Activated CD4-positive, alpha-beta T cell treated with anti-CD3 and anti-CD28 coated beads, Interleukin-2, amount 10 ng/mL, durations not matched to agents 7 days and 5 days (primary cell): ENCODE data around the gene SYNDIG1. TPM values are rescaled to one million over a fixed set of nuclear protein-coding genes. Genes with fewer than 3 reads are reported as not detected.

Experiments
- CTCF ChIA-PET: fragments of 350-600 bp; sonication (Branson Sonifier 250); formaldehyde crosslinking; loops from one replicate; lab custom pipeline; 2021; ENCODE audit warnings: antibody characterized with exemption; lab: Charles Lee
- POLR2A ChIA-PET: fragments of 350-600 bp; sonication (Branson Sonifier 250); formaldehyde crosslinking; loops from one replicate; lab custom pipeline; 2021; ENCODE audit warnings: antibody characterized with exemption; lab: Charles Lee
- DNase-seq: peaks from one replicate; pipeline ENCODE4 v3.0.0-alpha.2; 2020
- H3K27ac Mint-ChIP-seq: one replicate; pipeline ENCODE4 v1.8.0; 2021; ENCODE audit warnings: mild to moderate bottlenecking, moderate library complexity, mixed read lengths
- H3K27me3 Mint-ChIP-seq: one replicate; pipeline ENCODE4 v1.8.0; 2021; ENCODE audit warnings: mixed read lengths
- H3K36me3 Mint-ChIP-seq: one replicate; pipeline ENCODE4 v1.8.0; 2021; ENCODE audit warnings: low read depth, mixed read lengths
- H3K4me1 Mint-ChIP-seq: one replicate; pipeline ENCODE4 v1.8.0; 2021; ENCODE audit warnings: mixed read lengths
- H3K4me3 Mint-ChIP-seq: one replicate; pipeline ENCODE4 v1.8.0; 2021; ENCODE audit warnings: mild to moderate bottlenecking, moderate library complexity, mixed read lengths
- H3K9me3 Mint-ChIP-seq: one replicate; pipeline ENCODE4 v1.8.0; 2021; ENCODE audit warnings: mixed read lengths
- total RNA-seq, 2 experiments: library from RNA; stranded (reverse); gene quantifications; one replicate each; pipeline ENCODE4 v1.2.3, GENCODE V29; 2021

SYNDIG1 gene
- total RNA-seq, 2 experiments from 2014 or later: not detected

DNA sequence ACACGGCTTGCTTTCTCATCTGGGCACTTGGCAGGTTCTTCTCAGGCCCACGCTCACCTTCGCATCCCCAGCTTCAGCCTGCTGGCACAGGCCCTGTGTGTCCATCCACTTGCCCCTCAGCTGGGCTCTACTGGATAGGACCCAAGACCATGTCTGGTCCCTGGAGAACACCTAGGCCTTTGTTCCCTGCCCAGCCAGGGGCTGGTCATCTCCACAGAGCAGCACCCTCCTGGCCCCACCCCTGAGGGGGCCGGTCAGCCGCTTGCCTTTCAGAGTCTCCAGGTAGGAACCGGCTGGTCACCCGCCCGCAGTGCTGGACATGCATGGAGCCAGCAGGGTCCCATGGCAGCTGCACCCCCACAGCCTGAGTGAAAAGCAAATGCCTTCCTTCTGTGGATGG lies 191.2 kb downstream of the SYNDIG1 start:
- POLR2A ChIA-PET: no interaction called here
- H3K27me3 Mint-ChIP-seq: no peaks in the 10 kb centered on the region
- no peak for DNase-seq
- CTCF ChIA-PET: no interaction called here
- no peak overlapping the region for H3K27ac Mint-ChIP-seq
- H3K4me3 Mint-ChIP-seq: no peak overlapping the region
- H3K36me3 Mint-ChIP-seq: no peaks in the 10 kb centered on the region
- no peaks in the 10 kb centered on the region for H3K4me1 Mint-ChIP-seq
- H3K9me3 Mint-ChIP-seq: no peaks in the 10 kb centered on the region

DNA sequence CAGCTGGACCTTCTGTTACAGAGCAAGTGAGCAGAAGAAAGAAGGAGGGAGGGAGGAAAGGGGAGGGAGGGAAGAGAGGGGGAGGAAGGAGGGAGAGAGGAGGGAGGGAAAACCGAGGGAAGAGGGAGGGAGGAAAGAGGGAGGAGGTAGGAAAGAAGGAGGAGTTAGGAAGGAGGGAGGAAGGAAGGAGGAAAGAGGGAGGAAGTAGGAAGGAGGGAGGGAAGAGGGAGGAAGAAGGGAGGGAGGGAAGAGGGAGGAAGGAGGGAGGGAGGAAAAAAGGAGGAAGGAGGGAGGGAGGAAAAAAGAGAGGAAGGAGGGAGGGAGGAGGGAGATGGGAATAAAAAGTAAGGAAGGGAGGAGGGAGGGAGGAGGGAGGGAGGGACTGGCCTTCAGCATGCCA lies 191.8 kb downstream of the SYNDIG1 start:
- ChIA-PET POLR2A (no interaction called here), CTCF (no interaction called here)
- Mint-ChIP-seq H3K4me3 (no peak overlapping the region), H3K9me3 (no peaks in the 10 kb centered on the region), H3K36me3 (no peaks in the 10 kb centered on the region), H3K4me1 (no peaks in the 10 kb centered on the region), H3K27ac (no peak overlapping the region), H3K27me3 (no peaks in the 10 kb centered on the region)
- no peak for DNase-seq

DNA sequence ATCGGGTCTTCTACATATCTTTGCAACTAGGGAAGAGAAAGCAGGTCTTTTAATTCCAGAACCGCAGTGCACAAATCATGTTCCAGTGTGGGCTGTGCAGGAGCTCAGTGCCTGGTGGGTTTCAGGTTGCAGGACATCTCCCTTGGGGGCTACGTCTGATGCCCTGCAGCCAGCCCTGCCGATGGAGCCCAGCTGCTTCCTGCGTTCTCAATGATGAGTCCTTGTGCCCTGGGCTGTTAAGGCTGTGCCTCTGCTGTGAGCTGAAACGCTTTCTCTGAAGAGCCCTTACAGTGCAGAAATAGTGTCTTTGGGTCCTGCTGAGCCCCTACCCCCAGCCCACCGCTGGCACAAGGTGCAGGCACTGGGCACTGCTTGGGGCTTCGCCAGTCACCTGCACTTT lies 192.9 kb downstream of the SYNDIG1 start:
- no peak overlapping the region for H3K4me3 Mint-ChIP-seq
- no peaks in the 10 kb centered on the region for H3K27me3 Mint-ChIP-seq
- DNase-seq: no peak
- POLR2A ChIA-PET: no interaction called here
- CTCF ChIA-PET: no interaction called here
- no peaks in the 10 kb centered on the region for H3K4me1 Mint-ChIP-seq
- H3K36me3 Mint-ChIP-seq: no peaks in the 10 kb centered on the region
- H3K27ac Mint-ChIP-seq: no peak overlapping the region
- no peaks in the 10 kb centered on the region for H3K9me3 Mint-ChIP-seq

GRCh38 chr20:24662752-24663365 lies 193.4 kb downstream of the SYNDIG1 start:
- ChIA-PET CTCF (interaction anchor here (0.6 kb wide), 1 partner anchor 111 kb away, joined by 4 read pairs; no protein-coding TSS in a partner anchor), POLR2A (no interaction called here)
- Mint-ChIP-seq H3K27ac (no peak overlapping the region), H3K27me3 (no peaks in the 10 kb centered on the region), H3K36me3 (no peaks in the 10 kb centered on the region), H3K4me1 (no peaks in the 10 kb centered on the region), H3K9me3 (no peaks in the 10 kb centered on the region), H3K4me3 (no peak overlapping the region)
- DNase-seq: no peak

DNA sequence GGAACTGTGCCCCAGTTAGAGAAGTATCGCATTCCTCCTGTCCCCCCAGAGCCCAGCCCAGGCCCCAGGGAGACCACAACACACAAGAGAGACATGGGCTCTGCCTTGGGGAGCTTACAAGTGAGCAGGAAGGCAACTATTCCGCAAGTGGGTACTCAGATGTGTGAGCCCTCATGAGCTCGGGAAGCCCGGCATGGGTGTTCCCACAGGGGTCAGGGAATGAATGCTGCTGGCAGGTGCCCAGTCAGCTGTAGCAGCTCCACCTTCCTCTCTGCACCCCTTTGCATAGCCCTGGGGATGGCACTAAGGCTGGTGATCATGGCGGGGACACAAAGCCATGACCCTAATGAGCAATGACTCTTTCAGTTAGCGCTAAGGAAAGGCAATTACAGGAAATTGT lies 194.1 kb downstream of the SYNDIG1 start:
- no peak overlapping the region for H3K4me3 Mint-ChIP-seq
- ChIA-PET POLR2A (interaction anchor here (0.6 kb wide), 2 partner anchors 292 to 901 kb away, joined by 3 to 4 read pairs; no protein-coding TSS in a partner anchor), CTCF (no interaction called here)
- H3K27ac Mint-ChIP-seq: no peak overlapping the region
- no peak for DNase-seq
- H3K9me3 Mint-ChIP-seq: no peaks in the 10 kb centered on the region
- H3K27me3 Mint-ChIP-seq: no peaks in the 10 kb centered on the region
- no peaks in the 10 kb centered on the region for H3K4me1 Mint-ChIP-seq
- H3K36me3 Mint-ChIP-seq: no peaks in the 10 kb centered on the region

GRCh38 chr20:24664266-24664986 lies 195.0 kb downstream of the SYNDIG1 start:
- DNase-seq: no peak
- H3K27ac Mint-ChIP-seq: no peak overlapping the region
- H3K36me3 Mint-ChIP-seq: no peaks in the 10 kb centered on the region
- ChIA-PET CTCF (no interaction called here), POLR2A (interaction anchor here (0.6 kb wide), 1 partner anchor 52 kb away, joined by 3 read pairs; no protein-coding TSS in a partner anchor)
- no peaks in the 10 kb centered on the region for H3K4me1 Mint-ChIP-seq
- H3K4me3 Mint-ChIP-seq: no peak overlapping the region
- H3K27me3 Mint-ChIP-seq: no peaks in the 10 kb centered on the region
- no peaks in the 10 kb centered on the region for H3K9me3 Mint-ChIP-seq

DNA sequence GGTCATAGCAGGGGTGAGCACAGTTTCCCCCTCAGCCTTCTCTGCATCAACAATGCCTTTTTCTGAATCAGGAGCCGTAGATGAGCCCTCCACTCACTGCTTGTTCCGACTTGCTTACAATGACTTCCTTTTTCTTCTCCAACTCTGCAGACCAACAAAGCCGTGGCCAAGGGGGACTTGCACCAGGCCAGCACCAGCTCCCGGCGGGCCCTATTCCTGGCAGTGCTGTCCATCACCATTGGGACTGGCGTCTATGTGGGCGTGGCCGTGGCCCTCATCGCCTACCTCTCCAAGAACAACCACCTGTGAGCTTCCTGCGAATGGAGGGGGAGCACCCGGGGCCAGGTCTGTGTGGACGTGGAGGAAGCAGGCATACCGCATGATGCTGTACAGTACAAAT lies 195.8 kb downstream of the SYNDIG1 start:
- Mint-ChIP-seq H3K4me3 (no peak overlapping the region), H3K4me1 (no peaks in the 10 kb centered on the region), H3K36me3 (no peaks in the 10 kb centered on the region), H3K9me3 (no peaks in the 10 kb centered on the region), H3K27me3 (no peaks in the 10 kb centered on the region), H3K27ac (no peak overlapping the region)
- CTCF ChIA-PET: no interaction called here
- no peak for DNase-seq
- POLR2A ChIA-PET: no interaction called here

GRCh38 chr20:24665741-24666191 lies 196.3 kb downstream of the SYNDIG1 start:
- CTCF ChIA-PET: interaction anchor here (1.2 kb wide), 1 partner anchor 10 kb away, joined by 5 read pairs; no protein-coding TSS in a partner anchor
- no peaks in the 10 kb centered on the region for H3K27me3 Mint-ChIP-seq

GRCh38 chr20:24667689-24668383 lies 198.4 kb downstream of the SYNDIG1 start:
- Mint-ChIP-seq H3K27ac (no peak overlapping the region), H3K27me3 (no peaks in the 10 kb centered on the region)

More at GRCh38 chr20:24665741-24666191, 196.3 kb downstream of the SYNDIG1 start:
- Mint-ChIP-seq H3K4me1 (no peaks in the 10 kb centered on the region), H3K36me3 (no peaks in the 10 kb centered on the region), H3K27ac (no peak overlapping the region), H3K9me3 (no peaks in the 10 kb centered on the region), H3K4me3 (no peak overlapping the region)
- DNase-seq: no peak
- POLR2A ChIA-PET: no interaction called here

GRCh38 chr20:24668384-24668702 lies 198.9 kb downstream of the SYNDIG1 start:
- ChIA-PET CTCF (no interaction called here), POLR2A (interaction anchor here (0.7 kb wide), 1 partner anchor 17 kb away, joined by 3 read pairs; no protein-coding TSS in a partner anchor)
- Mint-ChIP-seq H3K36me3 (no peaks in the 10 kb centered on the region), H3K9me3 (no peaks in the 10 kb centered on the region), H3K27me3 (no peaks in the 10 kb centered on the region), H3K27ac (no peak overlapping the region), H3K4me3 (no peak overlapping the region), H3K4me1 (no peaks in the 10 kb centered on the region)
- no peak for DNase-seq

More at GRCh38 chr20:24667689-24668383, 198.4 kb downstream of the SYNDIG1 start:
- CTCF ChIA-PET: no interaction called here
- Mint-ChIP-seq H3K36me3 (no peaks in the 10 kb centered on the region), H3K9me3 (no peaks in the 10 kb centered on the region), H3K4me3 (no peak overlapping the region), H3K4me1 (no peaks in the 10 kb centered on the region)
- DNase-seq: no peak
- POLR2A ChIA-PET: interaction anchor here (0.7 kb wide), 1 partner anchor 18 kb away, joined by 3 read pairs; no protein-coding TSS in a partner anchor

GRCh38 chr20:24668791-24669190 lies 199.4 kb downstream of the SYNDIG1 start:
- no peak overlapping the region for H3K27ac Mint-ChIP-seq
- H3K9me3 Mint-ChIP-seq: no peaks in the 10 kb centered on the region
- CTCF ChIA-PET: no interaction called here
- no peaks in the 10 kb centered on the region for H3K27me3 Mint-ChIP-seq
- H3K36me3 Mint-ChIP-seq: no peaks in the 10 kb centered on the region
- no peak overlapping the region for H3K4me3 Mint-ChIP-seq
- POLR2A ChIA-PET: interaction anchor here (0.7 kb wide), 1 partner anchor 17 kb away, joined by 3 read pairs; no protein-coding TSS in a partner anchor
- DNase-seq: no peak
- H3K4me1 Mint-ChIP-seq: no peaks in the 10 kb centered on the region

- Mint-ChIP-seq H3K9me3 (no peaks in the 10 kb centered on the region), H3K4me1 (no peaks in the 10 kb centered on the region), H3K27me3 (no peaks in the 10 kb centered on the region), H3K4me3 (no peak overlapping the region), H3K36me3 (no peaks in the 10 kb centered on the region), H3K27ac (no peak overlapping the region)
- POLR2A ChIA-PET: no interaction called here
- no peak for DNase-seq
- CTCF ChIA-PET: no interaction called here
Observed at GRCh38 chr20:24669701-24670100, 200.3 kb downstream of the SYNDIG1 start.

DNA sequence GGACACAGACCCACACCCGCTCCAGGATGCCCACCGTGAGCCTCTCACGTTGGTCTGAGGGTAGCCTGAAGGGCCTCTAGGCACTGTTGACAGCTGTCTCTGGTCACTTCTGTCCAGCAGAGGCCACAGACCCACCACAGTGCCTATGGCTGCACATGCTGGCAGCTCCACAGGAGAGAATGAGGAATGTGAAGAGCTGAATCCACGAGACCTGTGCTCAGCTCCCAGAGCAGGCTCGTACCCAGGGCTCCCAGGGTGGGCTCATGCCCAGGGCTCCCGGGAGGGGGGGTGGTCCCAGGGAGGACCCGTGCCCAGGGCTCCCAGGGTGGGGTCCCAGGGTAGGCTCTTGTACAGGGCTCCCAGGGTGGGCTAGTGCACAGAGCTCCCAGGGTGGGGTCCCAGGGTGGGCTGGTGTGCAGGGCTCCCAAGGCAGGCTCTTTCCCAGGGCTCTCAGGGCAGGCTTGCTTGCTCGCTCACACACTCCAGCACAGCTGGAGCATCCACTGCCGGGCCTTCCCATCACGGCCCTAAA lies 201.0 kb downstream of the SYNDIG1 start:
- Mint-ChIP-seq H3K4me3 (no peak overlapping the region), H3K27me3 (no peaks in the 10 kb centered on the region), H3K4me1 (no peaks in the 10 kb centered on the region), H3K27ac (no peak overlapping the region), H3K9me3 (no peaks in the 10 kb centered on the region), H3K36me3 (no peaks in the 10 kb centered on the region)
- no peak for DNase-seq
- CTCF ChIA-PET: no interaction called here
- POLR2A ChIA-PET: no interaction called here
